Heart right ventricle (tissue), 16 donors: ENCODE results near the gene LMNTD1. TPM values are rescaled to one million over a fixed set of nuclear protein-coding genes. Genes with fewer than 3 reads are reported as not detected.

Experiments
- ATAC-seq, 8 donors: fragments of 200-7000 bp; cut with Tn5 transposase; one replicate each; pipeline ENCODE4 v1.9.1; 2020; ENCODE audit warnings: mild to moderate bottlenecking in 8 of 8, moderate library complexity in 8 of 8, moderate number of reproducible peaks in 1 of 8
- DNase-seq, 2 donors: peaks; one replicate each; pipeline ENCODE4 v3.0.0-alpha.2; 2020
- H3K27ac ChIP-seq, 10 donors: fragments of 200-600 bp; sonication (generic) in 2 of 10; one replicate each; pipeline versions ENCODE4 v1.5.0 to v1.8.0; 2020 to 2022; ENCODE audit warnings: mild to moderate bottlenecking in 3 of 10
- H3K27me3 ChIP-seq, 7 donors: fragments of 200-600 bp; one replicate each; pipeline ENCODE4 v1.8.0; 2021 to 2022; ENCODE audit warnings: mild to moderate bottlenecking in 2 of 7
- H3K36me3 ChIP-seq, 9 donors: fragments of 200-600 bp; sonication (generic) in 1 of 9; one replicate each; pipeline versions ENCODE4 v1.5.0 to v1.8.0; 2020 to 2022; ENCODE audit warnings: mild to moderate bottlenecking in 2 of 9
- H3K4me1 ChIP-seq, 9 donors: fragments of 200-600 bp; sonication (generic) in 1 of 9; one replicate each; pipeline versions ENCODE4 v1.5.0 to v1.8.0; 2020 to 2022; ENCODE audit warnings: mild to moderate bottlenecking in 4 of 9
- H3K4me3 ChIP-seq, 10 donors: fragments of 200-600 bp; sonication (generic) in 2 of 10; one replicate each; pipeline versions ENCODE4 v1.5.0 to v1.8.0; 2020 to 2022; ENCODE audit warnings: mild to moderate bottlenecking in 7 of 10, moderate library complexity in 2 of 10
- H3K9me3 ChIP-seq, 11 donors: fragments of 200-600 bp in 10 of 11; sonication (generic) in 2 of 11; one replicate each; pipeline versions ENCODE4 v1.5.0 to v1.8.0; 2013 to 2022; ENCODE audit warnings: mild to moderate bottlenecking in 2 of 11, control low read depth in 1 of 11, moderate library complexity in 1 of 11
- WGBS, 2 donors: extraction: QIAGEN DNeasy Blood & Tissue Kit; methylation state at CpG; one replicate each; pipeline ENCODE4 v1.1.7; 2013; ENCODE audit warnings: inconsistent platforms in 1 of 2; 5-methylcytosine and 5-hydroxymethylcytosine counted together
- intact Hi-C, 10 donors: fragments of 100-400 bp; cut with DNase I; formaldehyde crosslinking; loops; one replicate each; pipeline versions ENCODE4 v1.11.1 to v1.14.2; 2022
- polyA plus RNA-seq, 2 donors: library from polyadenylated mRNA; stranded (reverse); fragments of 200-250 nt; gene quantifications; one replicate each; pipeline ENCODE4 v1.2.3, GENCODE V29; 2013
- total RNA-seq, 10 donors: library from RNA; stranded (reverse); fragmentation: NEBNext Ultra II Directional in 3 of 10; extraction: Animal tissue kit (Norgen Biotek cat#: 25700) in 3 of 10; gene quantifications; one replicate each; pipeline versions ENCODE4 v1.2.1 to v1.2.4, GENCODE V29; 2021 to 2023
- TF ChIP-seq, protein P1 (sequence below), 9 donors: fragments of 200-600 bp; sonication (generic) in 2 of 9; IDR thresholded peaks; one replicate each; pipeline versions ENCODE4 v1.5.0 to v1.8.0; 2021 to 2022; ENCODE audit warnings: antibody characterized with exemption in 9 of 9, mild to moderate bottlenecking in 5 of 9, moderate library complexity in 1 of 9
- donor health status: Arrhythmogenic right ventricular cardiomyopathy.
- donor health status: ischemic (EF 13 %, LVEDD 7.1; RV severe dilation, severe dysfunction).
- donor health status: healthy with polysubstance abuse.
- donor health status: DM: no; HTN: yes; CAD: no.
- donor health status: DM: no; HTN: no; CAD: no.
- donor health status: ischemic (EF 25% LVEDD 6.9; RV normal size, moderate dysfunction).
- donor health status: ischemic (EF 25% LVEDD 5.7; RV mildly dilated, moderate dysfunction).
- donor health status: healthy.
- donor health status: DM: yes; HTN: yes; CAD: no.
- donor health status: Ischemic cardiomyopathy.
- donor health status: ischemic (EF 35%, LVEDD 5.7; RV mildly dilated, moderate dysfunction).
- donor health status: nonischemic (EF 11% LVEDD 7.7; RV severe dilation, severe dysfunction).
- donor health status: DM: yes; HTN: yes; CAD: no.
- donor health status: PGD.
- donor health status: ischemic (EF 29% LVEDD 5.4; RV normal size, mild dysfunction).
- donor health status: nonischemic (EF 23%, LVEDD 6.1; RV moderate dilation, normal function).

Gene LMNTD1
- total and polyA plus RNA-seq, 12 donors: not detected

DNA sequence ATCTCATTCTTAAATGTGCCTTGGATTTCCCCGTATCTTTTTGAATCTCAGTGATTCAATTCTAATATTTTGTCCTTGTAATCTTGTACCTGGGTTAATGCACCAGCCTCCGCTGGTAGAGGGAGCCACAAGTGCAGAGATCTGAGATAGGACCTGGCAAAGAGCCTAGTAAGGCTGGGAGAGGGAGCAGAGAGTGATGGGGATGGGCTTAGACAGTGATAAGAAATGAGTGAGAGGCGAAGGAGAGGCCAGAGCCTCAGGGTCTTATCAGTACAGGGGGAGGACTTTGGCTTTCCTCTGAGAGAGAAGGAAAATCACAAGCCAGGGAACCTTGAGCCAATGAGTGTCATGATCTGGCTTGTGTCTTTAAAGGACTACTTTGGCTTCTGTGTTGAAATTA, 30.5 kb upstream of the LMNTD1 start:
- Histone ChIP-seq H3K27me3 (no peaks in the 10 kb centered on the region), H3K9me3 (peaks cover 0 to 7% (median 0%) of the 10 kb centered on the region in 11 donors), H3K36me3 (no peaks in the 10 kb centered on the region), H3K27ac (no peak overlapping the region), H3K4me1 (peaks cover 0 to 7% (median 0%) of the 10 kb centered on the region in 9 donors), H3K4me3 (no peak overlapping the region)
- ATAC-seq: peak; percentile 42 to 73 (median 59)
- DNase-seq: peak in 1 of 2 donors; percentile 15
- TF ChIP-seq, protein P1, sequence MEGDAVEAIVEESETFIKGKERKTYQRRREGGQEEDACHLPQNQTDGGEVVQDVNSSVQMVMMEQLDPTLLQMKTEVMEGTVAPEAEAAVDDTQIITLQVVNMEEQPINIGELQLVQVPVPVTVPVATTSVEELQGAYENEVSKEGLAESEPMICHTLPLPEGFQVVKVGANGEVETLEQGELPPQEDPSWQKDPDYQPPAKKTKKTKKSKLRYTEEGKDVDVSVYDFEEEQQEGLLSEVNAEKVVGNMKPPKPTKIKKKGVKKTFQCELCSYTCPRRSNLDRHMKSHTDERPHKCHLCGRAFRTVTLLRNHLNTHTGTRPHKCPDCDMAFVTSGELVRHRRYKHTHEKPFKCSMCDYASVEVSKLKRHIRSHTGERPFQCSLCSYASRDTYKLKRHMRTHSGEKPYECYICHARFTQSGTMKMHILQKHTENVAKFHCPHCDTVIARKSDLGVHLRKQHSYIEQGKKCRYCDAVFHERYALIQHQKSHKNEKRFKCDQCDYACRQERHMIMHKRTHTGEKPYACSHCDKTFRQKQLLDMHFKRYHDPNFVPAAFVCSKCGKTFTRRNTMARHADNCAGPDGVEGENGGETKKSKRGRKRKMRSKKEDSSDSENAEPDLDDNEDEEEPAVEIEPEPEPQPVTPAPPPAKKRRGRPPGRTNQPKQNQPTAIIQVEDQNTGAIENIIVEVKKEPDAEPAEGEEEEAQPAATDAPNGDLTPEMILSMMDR (IDR thresholded peaks at IDR 0.05): peak in 2 of 9 donors; percentile 17 to 39
- WGBS, 2 donors: 13 to 16% methylated on average over 3 of the region's 3 CpGs
- intact Hi-C loops: no loop called here

DNA sequence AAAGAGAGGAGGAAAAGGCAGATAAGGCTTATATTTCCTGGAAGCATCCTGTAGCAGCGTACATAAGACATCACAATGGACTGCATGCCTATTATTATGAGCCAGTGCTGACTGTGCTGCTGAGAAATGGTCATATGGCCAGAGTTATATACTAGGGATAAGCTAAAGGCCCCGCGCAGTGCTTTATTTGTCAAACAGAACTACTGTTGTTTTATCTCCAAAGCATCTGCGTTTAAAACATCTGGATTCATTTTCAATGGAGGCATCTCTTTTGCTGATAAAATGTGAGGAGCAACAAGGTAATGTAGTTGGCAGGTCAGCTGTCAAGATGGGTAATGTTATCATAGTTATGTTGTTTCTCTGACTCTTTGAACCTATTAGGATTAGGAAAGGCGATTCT, 28.0 kb upstream of the LMNTD1 start:
- no peaks in the 10 kb centered on the region for H3K36me3 ChIP-seq
- intact Hi-C loops: no loop called here
- no peak overlapping the region for H3K4me3 ChIP-seq
- DNase-seq: no peak
- no peak for ATAC-seq
- peaks cover 0 to 7% (median 0%) of the 10 kb centered on the region in 9 donors for H3K4me1 ChIP-seq
- no peak overlapping the region for H3K27ac ChIP-seq
- TF ChIP-seq, protein P1 (IDR thresholded peaks at IDR 0.05): no peak
- no peaks in the 10 kb centered on the region for H3K27me3 ChIP-seq
- 84 to 90% methylated on average over 5 of the region's 5 CpGs for WGBS, 2 donors
- peaks cover 0 to 5% (median 0%) of the 10 kb centered on the region in 11 donors for H3K9me3 ChIP-seq

DNA sequence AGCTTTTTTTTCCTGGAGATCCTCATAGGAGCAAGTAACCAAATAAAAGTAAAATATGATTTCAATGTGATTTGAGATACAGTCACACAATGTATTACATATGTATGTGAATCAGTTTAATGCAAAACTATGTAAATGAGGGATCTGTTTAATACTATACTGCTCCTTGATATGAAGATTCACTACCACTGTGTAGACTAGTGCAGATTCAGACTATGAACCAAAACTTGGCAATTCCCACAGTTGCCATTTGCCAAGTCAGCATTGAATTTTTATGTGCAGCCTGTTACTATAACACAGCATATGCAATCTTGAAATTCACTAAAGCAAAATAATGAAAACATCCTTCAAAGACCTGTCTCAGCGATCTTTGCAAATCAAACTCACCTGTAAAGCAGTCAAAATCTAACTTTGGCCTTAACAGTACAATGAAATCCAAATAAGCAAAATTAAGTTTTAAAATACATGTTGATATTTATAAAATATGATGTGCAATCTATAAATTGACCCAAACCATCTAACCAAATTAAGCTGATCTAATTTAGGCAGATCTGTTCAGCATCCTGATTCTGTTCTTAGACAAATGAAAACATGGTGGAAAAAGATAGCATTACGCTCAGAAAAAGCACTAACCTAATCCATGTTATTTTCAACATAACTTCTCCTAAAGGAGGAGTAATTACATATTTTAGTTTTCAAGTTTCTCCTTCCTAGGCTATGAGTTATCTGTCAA, 25.5 kb upstream of the LMNTD1 start:
- intact Hi-C loops: no loop called here
- Histone ChIP-seq H3K4me1 (peaks cover 0 to 3% (median 0%) of the 10 kb centered on the region in 9 donors), H3K36me3 (no peaks in the 10 kb centered on the region), H3K27me3 (no peaks in the 10 kb centered on the region), H3K9me3 (peaks cover 0 to 5% (median 0%) of the 10 kb centered on the region in 11 donors), H3K27ac (no peak overlapping the region), H3K4me3 (no peak overlapping the region)
- 86 to 90% methylated on average over 2 of the region's 2 CpGs for WGBS, 2 donors
- TF ChIP-seq, protein P1 (IDR thresholded peaks at IDR 0.05): no peak
- ATAC-seq (no peak), DNase-seq (no peak)

DNA sequence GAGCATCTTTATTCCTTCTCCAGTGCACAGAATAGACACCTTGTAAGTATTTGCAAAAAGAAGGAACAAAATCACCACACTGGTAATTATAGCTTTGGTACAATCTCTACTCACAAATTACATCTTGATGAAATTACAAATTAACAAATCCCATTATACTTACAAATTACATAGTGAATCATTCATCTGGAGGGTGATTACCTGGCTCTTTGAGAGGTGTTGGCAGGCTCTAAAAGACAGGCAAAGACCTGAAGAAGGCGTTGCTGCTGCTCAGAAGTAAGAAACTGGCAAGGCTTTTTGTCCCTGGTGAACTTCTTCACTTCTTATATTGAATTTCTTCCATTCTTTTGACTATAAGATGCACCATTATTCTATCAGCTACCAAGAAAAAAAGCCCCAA, 21.7 kb upstream of the LMNTD1 start:
- intact Hi-C loops: no loop called here
- Histone ChIP-seq H3K36me3 (no peaks in the 10 kb centered on the region), H3K4me3 (no peak overlapping the region), H3K9me3 (peaks cover 0 to 5% (median 0%) of the 10 kb centered on the region in 11 donors), H3K4me1 (no peaks in the 10 kb centered on the region), H3K27me3 (no peaks in the 10 kb centered on the region), H3K27ac (no peak overlapping the region)
- WGBS, 2 donors: 71% methylated on average over 1 of the region's 1 CpG
- TF ChIP-seq, protein P1 (IDR thresholded peaks at IDR 0.05): no peak
- ATAC-seq (no peak), DNase-seq (no peak)
